IMR-90 (cell line): ENCODE measurements around the gene CTIF. TPM values are rescaled to one million over a fixed set of nuclear protein-coding genes. Genes with fewer than 3 reads are reported as not detected.

Experiments used
- ATAC-seq: fragments of 200-7000 bp; cut with Tn5 transposase; 2 replicates; pipeline ENCODE4 v1.9.1; 2020; ENCODE audit warnings: low read depth, mild to moderate bottlenecking, moderate library complexity
- BruUV-seq: library from RNA; stranded (reverse); fragments of 400-500 nt; replicated peaks from 2 replicates; lab custom pipeline; 2021; lab: Mats Ljungman, UMichigan
- CTCF ChIA-PET: fragments of 300-600 bp; formaldehyde crosslinking; extraction: SDS; loops from one replicate; lab custom pipeline; 2021; ENCODE audit warnings: antibody characterized with exemption; lab: Yijun Ruan, JAX
- POLR2A ChIA-PET: fragments of 300-600 bp; sonication (Branson Sonifier 250); formaldehyde crosslinking; loops from one replicate; lab custom pipeline; 2022; ENCODE audit warnings: antibody characterized with exemption; ENCODE audit not compliant: unreplicated experiment; lab: Charles Lee
- DNase-seq: peaks from one replicate; pipeline ENCODE4 v3.0.0; 2013
- H2AFZ ChIP-seq: replicated peaks from 2 replicates; pipeline ENCODE3; 2013; ENCODE audit warnings: low read length, mild to moderate bottlenecking; ENCODE audit not compliant: poor library complexity
- H2AK5ac ChIP-seq: 2 replicates; pipeline ENCODE4 v1.6.1; 2013; ENCODE audit warnings: low read depth, low read length, inconsistent platforms
- H2AK9ac ChIP-seq: replicated peaks from 2 replicates; pipeline ENCODE3; 2013; ENCODE audit warnings: mild to moderate bottlenecking, low read depth, low read length, moderate library complexity; ENCODE audit not compliant: poor library complexity
- H2BK120ac ChIP-seq: 2 replicates; pipeline ENCODE4 v1.6.1; 2013; ENCODE audit warnings: low read depth, low read length, inconsistent platforms
- H2BK15ac ChIP-seq: 3 replicates; pipeline ENCODE4 v1.6.1; 2013; ENCODE audit warnings: low read depth, low read length, inconsistent platforms
- H2BK20ac ChIP-seq: 2 replicates; pipeline ENCODE4 v1.6.1; 2013; ENCODE audit warnings: low read depth, mild to moderate bottlenecking, inconsistent platforms, low read length, moderate library complexity
- H2BK5ac ChIP-seq: 2 replicates; pipeline ENCODE4 v1.6.1; 2013; ENCODE audit warnings: mild to moderate bottlenecking, low read depth, low read length, inconsistent platforms; ENCODE audit not compliant: poor library complexity, severe bottlenecking
- H3K14ac ChIP-seq: replicated peaks from 2 replicates; pipeline ENCODE4 v1.6.1; 2013; ENCODE audit warnings: low read depth, low read length, inconsistent platforms
- H3K18ac ChIP-seq: 2 replicates; pipeline ENCODE4 v1.6.1; 2013; ENCODE audit warnings: low read depth, low read length, control low read depth
- H3K23ac ChIP-seq: 2 replicates; pipeline ENCODE4 v1.6.1; 2013; ENCODE audit warnings: low read depth, low read length, inconsistent platforms
- H3K27ac ChIP-seq: 2 replicates; pipeline ENCODE4 v1.5.1; 2013; ENCODE audit warnings: mild to moderate bottlenecking, control low read depth, low read length; ENCODE audit not compliant: insufficient read depth
- H3K27me3 ChIP-seq: 2 replicates; pipeline ENCODE4 v1.6.1; 2013; ENCODE audit warnings: low read length; ENCODE audit not compliant: control insufficient read depth, insufficient read depth
- H3K36me3 ChIP-seq: 2 replicates; pipeline ENCODE4 v1.6.1; 2013; ENCODE audit warnings: low read length, mixed read lengths; ENCODE audit not compliant: control insufficient read depth, insufficient read depth
- H3K4ac ChIP-seq: 2 replicates; pipeline ENCODE4 v1.6.1; 2013; ENCODE audit warnings: low read depth, low read length, inconsistent platforms
- H3K4me1 ChIP-seq: 2 replicates; pipeline ENCODE4 v1.6.1; 2013; ENCODE audit warnings: low read length, mixed read lengths; ENCODE audit not compliant: control insufficient read depth, insufficient read depth
- H3K4me2 ChIP-seq: 2 replicates; pipeline ENCODE4 v1.6.1; 2013; ENCODE audit warnings: low read depth, mild to moderate bottlenecking, control low read depth, low read length, moderate library complexity
- H3K4me3 ChIP-seq: 2 replicates; pipeline ENCODE4 v1.5.1; 2013; ENCODE audit warnings: low read depth, mild to moderate bottlenecking, control low read depth, low read length, moderate library complexity; ENCODE audit not compliant: insufficient read depth
- H3K56ac ChIP-seq: 2 replicates; pipeline ENCODE4 v1.6.1; 2013; ENCODE audit warnings: low read length, inconsistent platforms; ENCODE audit not compliant: insufficient read depth; ENCODE audit errors: extremely low read depth
- H3K79me1 ChIP-seq, 2 experiments: 2 replicates each; pipeline ENCODE4 v1.6.1; 2013; ENCODE audit warnings: low read length in 2 of 2, inconsistent platforms in 1 of 2, low read depth in 1 of 2
- H3K9ac ChIP-seq: 2 replicates; pipeline ENCODE4 v1.6.1; 2013; ENCODE audit warnings: low read depth, low read length, control low read depth
- H3K9me1 ChIP-seq: 2 replicates; pipeline ENCODE4 v1.6.1; 2013; ENCODE audit warnings: low read length, inconsistent platforms; ENCODE audit not compliant: insufficient read depth
- H3K9me3 ChIP-seq: 2 replicates; pipeline ENCODE4 v1.6.1; 2013; ENCODE audit warnings: low read length; ENCODE audit not compliant: control insufficient read depth, insufficient read depth
- H4K20me1 ChIP-seq: 2 replicates; pipeline ENCODE4 v1.6.1; 2013; ENCODE audit warnings: low read length, inconsistent platforms; ENCODE audit not compliant: insufficient read depth
- H4K5ac ChIP-seq: 2 replicates; pipeline ENCODE4 v1.6.1; 2013; ENCODE audit warnings: mild to moderate bottlenecking, low read depth, low read length, control low read depth
- H4K8ac ChIP-seq, 2 experiments: 2 replicates each; pipeline ENCODE4 v1.6.1; 2013; ENCODE audit warnings: low read depth in 2 of 2, low read length in 2 of 2, control low read depth in 1 of 2, inconsistent platforms in 1 of 2
- H4K91ac ChIP-seq: 2 replicates; pipeline ENCODE4 v1.6.1; 2013; ENCODE audit warnings: low read depth, low read length, inconsistent platforms; ENCODE audit not compliant: insufficient read depth
- BHLHE40 ChIP-seq: fragments of 150-350 bp; IDR thresholded peaks from 2 replicates; pipeline ENCODE4 v1.6.1; 2016; ENCODE audit warnings: mild to moderate bottlenecking, low read depth, low read length
- CEBPB ChIP-seq: IDR thresholded peaks from 2 replicates; pipeline ENCODE4 v1.6.1; 2012; ENCODE audit warnings: low read depth, low read length, improper control_type of control experiment
- CHD1 ChIP-seq: IDR thresholded peaks from 2 replicates; pipeline ENCODE4 v1.6.1; 2012; ENCODE audit warnings: low read depth, low read length, improper control_type of control experiment
- FOS ChIP-seq: fragments of 150-350 bp; IDR thresholded peaks from 2 replicates; pipeline ENCODE4 v1.6.1; 2016; ENCODE audit warnings: low read depth, low read length
- MAFK ChIP-seq: IDR thresholded peaks from 2 replicates; pipeline ENCODE4 v1.6.1; 2012; ENCODE audit warnings: low read depth, low read length, improper control_type of control experiment
- MAZ ChIP-seq: IDR thresholded peaks from 2 replicates; pipeline ENCODE4 v1.6.1; 2012; ENCODE audit warnings: low read depth, mild to moderate bottlenecking, low read length, improper control_type of control experiment, moderate library complexity, borderline replicate concordance
- MXI1 ChIP-seq: IDR thresholded peaks from 2 replicates; pipeline ENCODE4 v1.6.1; 2012; ENCODE audit warnings: low read depth, mild to moderate bottlenecking, low read length, moderate library complexity, borderline replicate concordance
- NFE2L2 ChIP-seq: fragments of 150-350 bp; IDR thresholded peaks from 2 replicates; pipeline ENCODE4 v1.6.1; 2016; ENCODE audit warnings: low read depth, mild to moderate bottlenecking, low read length
- POLR2A ChIP-seq: IDR thresholded peaks from 2 replicates; pipeline ENCODE4 v1.6.1; 2012; ENCODE audit warnings: mild to moderate bottlenecking, low read depth, low read length
- RAD21 ChIP-seq: IDR thresholded peaks from 2 replicates; pipeline ENCODE4 v1.6.1; 2012; ENCODE audit warnings: low read length, improper control_type of control experiment
- RCOR1 ChIP-seq: IDR thresholded peaks from 2 replicates; pipeline ENCODE4 v1.6.1; 2012; ENCODE audit warnings: mild to moderate bottlenecking, low read length, improper control_type of control experiment; ENCODE audit not compliant: insufficient replicate concordance
- RFX5 ChIP-seq: IDR thresholded peaks from 2 replicates; pipeline ENCODE4 v1.8.0; 2012; ENCODE audit warnings: low read depth, mild to moderate bottlenecking, low read length, moderate library complexity
- SMC3 ChIP-seq: fragments of 150-350 bp; IDR thresholded peaks from 2 replicates; pipeline ENCODE4 v1.6.1; 2016; ENCODE audit warnings: low read depth, mild to moderate bottlenecking, antibody characterized with exemption, low read length, moderate library complexity
- WGBS, 2 experiments: methylation state at CpG; one replicate each; pipeline versions ENCODE4 v1.1.5 to v1.1.7; 2013; ENCODE audit warnings: missing lambda C conversion rate in 2 of 2; ENCODE audit not compliant: insufficient read length in 1 of 2; ENCODE audit errors: extremely low coverage in 2 of 2; 5-methylcytosine and 5-hydroxymethylcytosine counted together
- dilution Hi-C: fragments of 300-500 bp; cut with HindIII; formaldehyde crosslinking; loops from one replicate; pipeline ENCODE4 v1.14.3; 2018; ENCODE audit warnings: low sequenced_read_pairs; ENCODE audit not compliant: unreplicated experiment
- in situ Hi-C: fragments of 300-500 bp; cut with MboI; formaldehyde crosslinking; loops from 3 replicates; pipeline ENCODE4 v1.14.3; 2019; ENCODE audit warnings: low sequenced_read_pairs, inconsistent platforms, mixed read lengths
- intact Hi-C: fragments of 100-400 bp; cut with micrococcal nuclease; formaldehyde crosslinking; loops from 2 replicates; pipeline ENCODE4 v1.10.0; 2022
- polyA plus RNA-seq, 3 experiments: library from polyadenylated mRNA; depleted of rRNA; stranded (reverse); fragments of >200 nt; gene quantifications; 2 replicates each; pipeline ENCODE4 v1.2.3, GENCODE V29; 2012; ENCODE audit warnings: low replicate concordance in 1 of 3
- total RNA-seq: library from RNA; depleted of rRNA; stranded (reverse); fragments of >200 nt; gene quantifications from 2 replicates; pipeline ENCODE4 v1.2.3, GENCODE V29; 2012
- TF ChIP-seq, protein P1 (sequence below): fragments of 150-350 bp; IDR thresholded peaks from 2 replicates; pipeline ENCODE4 v1.6.1; 2016; ENCODE audit warnings: low read depth, mild to moderate bottlenecking, low read length, moderate library complexity, borderline replicate concordance
- TF ChIP-seq, protein P2 (sequence below): fragments of 150-350 bp; IDR thresholded peaks from 2 replicates; pipeline ENCODE4 v1.6.1; 2017; ENCODE audit warnings: mild to moderate bottlenecking, antibody characterized with exemption, low read length, low read depth
- TF ChIP-seq, protein P3 (sequence below): conservative IDR thresholded peaks from 2 replicates; pipeline ENCODE4 v1.5.1; 2012; ENCODE audit warnings: mild to moderate bottlenecking, low read depth, low read length, improper control_type of control experiment

Gene CTIF
- total and polyA plus RNA-seq, 2 of the 4 experiments (the other 2 are of a cell fraction): 25.1 to 57.0 TPM

DNA sequence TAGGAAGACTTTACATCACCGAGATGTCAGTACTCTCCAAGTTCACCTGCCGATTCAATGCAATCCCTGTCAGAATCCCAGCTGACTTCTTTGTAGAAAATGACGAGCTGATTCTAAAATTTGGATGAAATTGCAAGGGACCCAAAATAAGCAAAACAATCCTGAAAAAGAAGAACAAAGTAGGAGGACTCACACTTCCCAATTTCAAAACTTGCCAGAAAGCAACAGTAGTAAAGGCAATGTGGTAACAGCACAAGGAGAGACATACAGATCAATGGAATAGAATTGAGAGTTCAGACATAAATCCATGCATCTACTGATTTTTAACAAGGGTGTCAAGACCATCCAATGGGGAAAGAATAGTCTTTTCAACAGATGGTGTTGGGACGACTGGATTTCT is 359.7 kb downstream of the CTIF start:
- intact Hi-C loops (no loop called here), dilution Hi-C loops (no loop called here), in situ Hi-C loops (no loop called here)
- TF ChIP-seq SMC3 (no peak), RCOR1 (no peak), NFE2L2 (no peak), CHD1 (no peak), MAFK (no peak), RAD21 (no peak), POLR2A (no peak), BHLHE40 (no peak), MXI1 (no peak), RFX5 (no peak), FOS (no peak), MAZ (no peak), CEBPB (no peak)
- TF ChIP-seq, protein P1, sequence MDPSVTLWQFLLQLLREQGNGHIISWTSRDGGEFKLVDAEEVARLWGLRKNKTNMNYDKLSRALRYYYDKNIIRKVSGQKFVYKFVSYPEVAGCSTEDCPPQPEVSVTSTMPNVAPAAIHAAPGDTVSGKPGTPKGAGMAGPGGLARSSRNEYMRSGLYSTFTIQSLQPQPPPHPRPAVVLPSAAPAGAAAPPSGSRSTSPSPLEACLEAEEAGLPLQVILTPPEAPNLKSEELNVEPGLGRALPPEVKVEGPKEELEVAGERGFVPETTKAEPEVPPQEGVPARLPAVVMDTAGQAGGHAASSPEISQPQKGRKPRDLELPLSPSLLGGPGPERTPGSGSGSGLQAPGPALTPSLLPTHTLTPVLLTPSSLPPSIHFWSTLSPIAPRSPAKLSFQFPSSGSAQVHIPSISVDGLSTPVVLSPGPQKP: no peak
- TF ChIP-seq, protein P2, sequence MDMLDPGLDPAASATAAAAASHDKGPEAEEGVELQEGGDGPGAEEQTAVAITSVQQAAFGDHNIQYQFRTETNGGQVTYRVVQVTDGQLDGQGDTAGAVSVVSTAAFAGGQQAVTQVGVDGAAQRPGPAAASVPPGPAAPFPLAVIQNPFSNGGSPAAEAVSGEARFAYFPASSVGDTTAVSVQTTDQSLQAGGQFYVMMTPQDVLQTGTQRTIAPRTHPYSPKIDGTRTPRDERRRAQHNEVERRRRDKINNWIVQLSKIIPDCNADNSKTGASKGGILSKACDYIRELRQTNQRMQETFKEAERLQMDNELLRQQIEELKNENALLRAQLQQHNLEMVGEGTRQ: no peak
- TF ChIP-seq, protein P3, sequence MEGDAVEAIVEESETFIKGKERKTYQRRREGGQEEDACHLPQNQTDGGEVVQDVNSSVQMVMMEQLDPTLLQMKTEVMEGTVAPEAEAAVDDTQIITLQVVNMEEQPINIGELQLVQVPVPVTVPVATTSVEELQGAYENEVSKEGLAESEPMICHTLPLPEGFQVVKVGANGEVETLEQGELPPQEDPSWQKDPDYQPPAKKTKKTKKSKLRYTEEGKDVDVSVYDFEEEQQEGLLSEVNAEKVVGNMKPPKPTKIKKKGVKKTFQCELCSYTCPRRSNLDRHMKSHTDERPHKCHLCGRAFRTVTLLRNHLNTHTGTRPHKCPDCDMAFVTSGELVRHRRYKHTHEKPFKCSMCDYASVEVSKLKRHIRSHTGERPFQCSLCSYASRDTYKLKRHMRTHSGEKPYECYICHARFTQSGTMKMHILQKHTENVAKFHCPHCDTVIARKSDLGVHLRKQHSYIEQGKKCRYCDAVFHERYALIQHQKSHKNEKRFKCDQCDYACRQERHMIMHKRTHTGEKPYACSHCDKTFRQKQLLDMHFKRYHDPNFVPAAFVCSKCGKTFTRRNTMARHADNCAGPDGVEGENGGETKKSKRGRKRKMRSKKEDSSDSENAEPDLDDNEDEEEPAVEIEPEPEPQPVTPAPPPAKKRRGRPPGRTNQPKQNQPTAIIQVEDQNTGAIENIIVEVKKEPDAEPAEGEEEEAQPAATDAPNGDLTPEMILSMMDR: no peak
- Histone ChIP-seq H3K36me3 (no peaks in the 10 kb centered on the region), H3K27me3 (no peaks in the 10 kb centered on the region), H4K5ac (no peak overlapping the region), H3K14ac (no peak overlapping the region), H3K4ac (no peak overlapping the region), H2BK20ac (no peak overlapping the region), H4K20me1 (no peaks in the 10 kb centered on the region), H2AFZ (no peak overlapping the region), H4K91ac (no peak overlapping the region), H3K4me3 (no peak overlapping the region), H3K4me1 (peaks cover 23% of the 10 kb centered on the region), H3K18ac (no peak overlapping the region), H2AK9ac (no peak overlapping the region), H3K79me1 (peaks cover 8 to 17% of the 10 kb centered on the region in 2 experiments; a peak in 3 of 4 replicates), H3K9ac (no peak overlapping the region), H3K23ac (no peak overlapping the region), H3K27ac (no peak overlapping the region), H3K56ac (no peak overlapping the region), H2AK5ac (no peak overlapping the region), H3K9me3 (no peaks in the 10 kb centered on the region), H3K9me1 (peaks cover 22% of the 10 kb centered on the region), H2BK120ac (no peak overlapping the region), H3K4me2 (no peak overlapping the region), H4K8ac (no peak overlapping the region), H2BK15ac (no peak overlapping the region), H2BK5ac (no peak overlapping the region)
- WGBS, 2 experiments: no CpG with 5 or more reads among the region's 4 CpGs
- no peak for ATAC-seq
- ChIA-PET POLR2A (no interaction called here), CTCF (interaction anchor here (0.7 kb wide), 1 partner anchor 14 kb away, joined by 3 read pairs; no protein-coding TSS in a partner anchor)
- BruUV-seq: no TSS peak
- DNase-seq: no peak
